ENCODE results near the gene SEMA3D. TPM values are rescaled to one million over a fixed set of nuclear protein-coding genes. Genes with fewer than 3 reads are reported as not detected.

Gene SEMA3D
- total and polyA plus RNA-seq, 9 of the 15 experiments (the other 6 are each of a cell fraction or from before 2014, with no cell fraction given), result 0.01 to 0.10 (median 0.04) TPM; not detected in 1

DNA sequence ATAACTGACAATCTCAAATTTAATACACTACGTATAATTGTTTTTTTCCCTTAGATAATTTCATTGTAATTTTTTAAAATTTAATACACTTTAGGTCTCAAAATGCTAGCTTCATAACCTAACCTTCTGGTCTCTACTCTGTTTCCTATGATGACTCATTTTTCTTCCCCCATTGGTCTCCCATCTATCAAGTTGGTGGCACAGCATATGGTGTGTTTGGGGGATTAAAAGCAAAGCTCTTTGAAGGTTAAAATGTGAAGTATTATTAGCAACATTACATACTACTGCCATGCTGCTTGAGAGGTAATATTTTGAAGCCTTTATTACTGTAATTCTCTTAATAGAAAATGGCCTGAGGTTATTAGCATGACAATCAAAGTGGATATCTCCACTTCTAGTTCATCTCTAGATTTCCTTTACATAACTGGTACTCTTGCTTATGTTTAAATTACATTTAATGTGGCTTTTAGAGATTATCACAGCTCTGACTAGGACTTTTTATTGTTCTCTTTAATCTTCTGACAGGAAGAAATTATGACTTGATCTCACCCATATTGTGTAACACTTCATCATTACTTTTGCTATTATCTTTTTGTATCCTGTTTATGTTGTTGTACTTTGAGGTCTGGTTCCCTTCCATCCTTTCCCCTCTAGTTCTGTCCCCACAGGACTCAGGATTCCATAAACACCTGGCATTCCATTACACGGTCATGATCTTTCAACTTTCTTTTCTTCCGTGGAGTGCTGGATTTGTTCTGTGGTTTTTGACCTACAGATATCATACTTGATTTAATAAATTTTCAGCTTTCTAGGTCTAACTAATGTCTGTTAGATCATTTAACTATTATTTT is 185.1 kb downstream of the SEMA3D start (continued):
- TF ChIP-seq, protein P1, sequence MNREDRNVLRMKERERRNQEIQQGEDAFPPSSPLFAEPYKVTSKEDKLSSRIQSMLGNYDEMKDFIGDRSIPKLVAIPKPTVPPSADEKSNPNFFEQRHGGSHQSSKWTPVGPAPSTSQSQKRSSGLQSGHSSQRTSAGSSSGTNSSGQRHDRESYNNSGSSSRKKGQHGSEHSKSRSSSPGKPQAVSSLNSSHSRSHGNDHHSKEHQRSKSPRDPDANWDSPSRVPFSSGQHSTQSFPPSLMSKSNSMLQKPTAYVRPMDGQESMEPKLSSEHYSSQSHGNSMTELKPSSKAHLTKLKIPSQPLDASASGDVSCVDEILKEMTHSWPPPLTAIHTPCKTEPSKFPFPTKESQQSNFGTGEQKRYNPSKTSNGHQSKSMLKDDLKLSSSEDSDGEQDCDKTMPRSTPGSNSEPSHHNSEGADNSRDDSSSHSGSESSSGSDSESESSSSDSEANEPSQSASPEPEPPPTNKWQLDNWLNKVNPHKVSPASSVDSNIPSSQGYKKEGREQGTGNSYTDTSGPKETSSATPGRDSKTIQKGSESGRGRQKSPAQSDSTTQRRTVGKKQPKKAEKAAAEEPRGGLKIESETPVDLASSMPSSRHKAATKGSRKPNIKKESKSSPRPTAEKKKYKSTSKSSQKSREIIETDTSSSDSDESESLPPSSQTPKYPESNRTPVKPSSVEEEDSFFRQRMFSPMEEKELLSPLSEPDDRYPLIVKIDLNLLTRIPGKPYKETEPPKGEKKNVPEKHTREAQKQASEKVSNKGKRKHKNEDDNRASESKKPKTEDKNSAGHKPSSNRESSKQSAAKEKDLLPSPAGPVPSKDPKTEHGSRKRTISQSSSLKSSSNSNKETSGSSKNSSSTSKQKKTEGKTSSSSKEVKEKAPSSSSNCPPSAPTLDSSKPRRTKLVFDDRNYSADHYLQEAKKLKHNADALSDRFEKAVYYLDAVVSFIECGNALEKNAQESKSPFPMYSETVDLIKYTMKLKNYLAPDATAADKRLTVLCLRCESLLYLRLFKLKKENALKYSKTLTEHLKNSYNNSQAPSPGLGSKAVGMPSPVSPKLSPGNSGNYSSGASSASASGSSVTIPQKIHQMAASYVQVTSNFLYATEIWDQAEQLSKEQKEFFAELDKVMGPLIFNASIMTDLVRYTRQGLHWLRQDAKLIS (CRISPR knock-in tag; IDR thresholded peaks at IDR 0.05), result no peak
- TF ChIP-seq ZNF133 (CRISPR knock-in tag; IDR thresholded peaks at IDR 0.05), result no peak
- no peak for TF ChIP-seq HNRNPH1 (optimal IDR thresholded peaks at IDR 0.05; ENCODE audit: low read depth, low read length)
- no peak for TF ChIP-seq ZSCAN32 (CRISPR knock-in tag; IDR thresholded peaks at IDR 0.05)
- no peak for TF ChIP-seq GABPB1 (CRISPR knock-in tag; IDR thresholded peaks at IDR 0.05)
- TF ChIP-seq SP2 (IDR thresholded peaks at IDR 0.05; ENCODE audit: extremely low read depth, low read depth, low read length, poor library complexity, severe bottlenecking), result no peak
- TF ChIP-seq ZNF316 (IDR thresholded peaks at IDR 0.05), result no peak
- TF ChIP-seq MYC (IDR thresholded peaks at IDR 0.05; ENCODE audit: low read depth, low read length), result no peak
- no peak for TF ChIP-seq MYC (CRISPR knock-in tag; IDR thresholded peaks at IDR 0.05; ENCODE audit: borderline replicate concordance, low read depth)
- TF ChIP-seq ZNF41 (CRISPR knock-in tag; conservative IDR thresholded peaks at IDR 0.05), result no peak

Data from K562 (cell line).